D721Med (cell line): ENCODE measurements around the gene UNC45B.

Experiments used
- DNase-seq: peaks from one replicate; pipeline ENCODE4 v3.0.0; 2011; ENCODE audit warnings: low spot score; ENCODE audit not compliant: insufficient read length
- FAIRE-seq: peaks from 2 replicates; lab custom pipeline; 2011; peaks lifted over from hg19 to GRCh38; lab: Jason Lieb, UNC
- CTCF ChIP-seq: IDR thresholded peaks from 2 replicates; pipeline ENCODE4 v1.5.1; 2012; ENCODE audit warnings: mild to moderate bottlenecking, control low read depth; ENCODE audit not compliant: insufficient read depth; ENCODE audit errors: missing control alignments

The UNC45B gene

DNA sequence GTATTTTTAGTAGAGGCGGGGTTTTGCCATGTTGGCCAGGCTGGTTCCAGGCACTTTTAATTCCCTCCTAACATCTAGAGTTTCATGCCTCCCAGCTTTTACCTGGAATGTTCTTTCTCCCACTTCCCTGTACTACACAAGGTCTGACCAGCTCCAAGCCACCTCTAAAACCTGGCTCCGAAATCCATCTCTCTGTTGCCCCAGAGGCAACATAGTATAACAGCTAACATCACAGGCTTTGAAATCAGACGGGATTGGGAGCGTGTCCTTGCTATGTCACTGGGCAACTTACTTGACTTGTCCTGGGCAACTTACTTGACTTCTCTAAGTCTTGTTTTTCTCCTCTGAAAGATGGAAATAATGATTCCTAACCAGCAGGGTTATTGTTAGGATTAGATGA is 15.1 kb downstream of the UNC45B start:
- DNase-seq, result no peak
- TF ChIP-seq CTCF, result no peak
- no peak for FAIRE-seq

DNA sequence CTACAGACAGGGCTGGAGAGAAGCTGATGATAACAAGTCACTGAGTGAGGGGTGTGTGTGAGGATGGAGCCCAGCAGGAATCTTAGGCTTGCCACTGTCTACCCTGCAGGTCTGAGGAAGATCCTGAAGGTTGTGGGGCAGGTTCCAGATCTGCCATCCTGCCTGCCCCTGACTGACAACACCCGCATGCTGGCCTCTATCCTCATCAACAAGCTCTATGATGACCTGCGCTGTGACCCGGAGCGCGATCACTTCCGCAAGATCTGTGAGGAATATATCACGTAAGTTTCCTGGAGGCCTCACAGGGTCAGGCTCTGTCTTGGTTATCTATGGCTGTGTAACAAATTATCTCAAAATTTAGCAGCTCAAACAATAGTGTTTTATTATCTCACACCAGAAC is 16.3 kb downstream of the UNC45B start:
- no peak for TF ChIP-seq CTCF
- FAIRE-seq (no peak), DNase-seq (no peak)

DNA sequence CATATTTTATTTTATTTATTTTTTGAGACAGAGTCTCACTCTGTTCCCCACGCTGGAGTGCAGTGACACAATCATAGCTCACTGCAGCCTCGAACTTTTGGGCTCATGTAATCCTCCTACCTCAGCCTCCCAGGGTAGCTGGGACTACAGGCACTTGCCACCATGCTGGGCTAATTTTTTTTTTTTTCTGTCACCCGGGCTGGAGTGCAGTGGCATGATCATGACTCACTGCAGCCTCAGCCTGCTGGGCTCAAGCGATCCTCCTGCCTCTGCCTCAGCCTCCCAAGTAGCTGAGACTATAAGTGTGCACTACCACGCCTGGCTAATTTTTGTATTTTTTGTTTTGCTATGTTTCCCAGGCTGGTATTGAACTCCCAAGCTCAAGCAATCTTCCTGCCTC is 17.1 kb downstream of the UNC45B start:
- TF ChIP-seq CTCF, result no peak
- no peak for FAIRE-seq
- no peak for DNase-seq

DNA sequence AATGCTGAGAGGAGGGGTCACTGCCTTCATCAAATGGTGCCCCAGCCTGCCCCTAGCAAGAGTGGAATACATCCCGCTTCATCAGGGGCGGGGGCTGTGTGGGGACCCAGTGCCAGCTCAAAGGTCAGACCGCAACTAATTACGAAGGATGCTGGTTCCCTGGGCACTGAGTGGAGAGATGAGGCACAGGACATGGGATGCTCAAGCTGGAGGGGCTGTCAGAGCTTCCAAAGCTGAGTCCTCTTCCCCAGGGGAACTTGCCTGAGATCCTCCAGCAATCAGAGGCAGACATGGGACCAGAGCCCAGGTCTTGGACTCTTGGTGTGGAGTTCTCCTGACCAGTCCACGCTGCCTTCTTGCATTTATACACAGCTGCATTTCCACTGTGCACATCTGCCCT is 18.9 kb downstream of the UNC45B start:
- no peak for TF ChIP-seq CTCF
- DNase-seq (no peak), FAIRE-seq (no peak)

DNA sequence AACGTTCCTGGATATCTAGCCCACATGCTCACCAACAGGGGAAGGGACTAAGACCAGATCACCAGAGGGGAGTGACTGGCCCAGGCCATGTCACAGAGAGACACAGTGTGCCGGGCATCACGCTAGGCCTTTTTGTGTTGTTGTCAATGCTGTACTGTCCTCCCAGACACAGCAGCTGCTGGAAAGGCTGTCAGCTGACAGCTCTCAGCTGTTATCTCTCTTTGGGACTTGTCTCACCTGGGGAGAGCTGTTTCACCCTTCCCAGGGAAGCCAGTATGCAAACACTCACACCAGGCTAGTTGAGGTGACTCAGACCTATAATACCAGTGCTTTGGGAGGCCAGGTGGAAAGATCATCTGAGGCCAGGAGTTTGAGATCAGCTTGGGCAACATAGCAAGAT is 19.4 kb downstream of the UNC45B start:
- no peak for TF ChIP-seq CTCF
- FAIRE-seq, result no peak
- no peak for DNase-seq

DNA sequence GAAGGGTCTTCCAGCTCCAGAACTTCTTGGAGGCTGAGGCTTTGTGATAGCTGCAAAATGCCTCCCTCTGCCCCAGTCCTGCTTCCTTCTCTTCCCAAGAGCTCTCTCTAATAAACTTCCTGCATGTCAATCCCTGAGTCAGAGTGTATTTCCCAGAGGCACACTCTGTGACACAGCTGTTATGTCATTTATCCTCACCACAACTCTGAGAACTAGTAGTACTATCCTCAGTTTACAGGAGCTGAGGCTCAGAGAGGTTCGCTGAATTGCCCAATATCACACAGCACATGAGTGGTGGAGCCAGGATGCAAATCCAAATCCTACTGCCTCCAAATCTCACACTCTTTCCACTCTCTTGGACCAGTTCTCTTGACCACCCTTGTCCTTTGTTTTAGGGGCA is 20.0 kb downstream of the UNC45B start:
- TF ChIP-seq CTCF, result no peak
- DNase-seq, result no peak
- FAIRE-seq, result no peak

DNA sequence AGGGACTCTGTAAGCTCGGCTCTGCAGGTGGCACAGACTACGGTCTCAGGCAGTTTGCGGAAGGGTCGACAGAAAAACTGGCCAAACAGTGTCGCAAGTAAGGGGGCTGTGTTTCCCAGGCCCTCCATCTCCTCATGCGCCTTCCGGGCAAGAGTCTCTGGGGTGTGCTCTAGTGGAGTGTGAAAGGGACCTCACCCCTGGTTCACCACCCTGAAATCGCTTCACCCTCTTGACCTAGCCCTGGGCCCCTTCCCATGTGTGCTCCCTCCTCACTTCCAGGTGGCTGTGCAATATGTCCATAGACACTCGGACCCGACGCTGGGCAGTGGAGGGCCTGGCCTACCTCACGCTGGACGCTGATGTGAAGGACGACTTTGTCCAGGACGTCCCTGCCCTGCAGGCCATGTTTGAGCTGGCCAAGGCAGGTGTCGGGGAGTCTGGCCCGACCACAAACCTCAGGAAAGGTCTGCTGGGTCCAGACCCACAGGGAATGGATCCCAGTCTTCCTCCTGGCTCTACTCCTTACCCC is 22.3 kb downstream of the UNC45B start:
- FAIRE-seq (no peak), DNase-seq (no peak)
- no peak for TF ChIP-seq CTCF
